ENCODE results near the gene KIF1A. TPM values are rescaled to one million over a fixed set of nuclear protein-coding genes. Genes with fewer than 3 reads are reported as not detected.
A peak's percentile ranks its signal among the peaks of the same experiment; 100 is the strongest.

Gene KIF1A
- total and polyA plus RNA-seq, 2 of the 13 experiments (the other 11 are each of a cell fraction or from before 2014, with no cell fraction given): 0.01 TPM; not detected in 1

- TF ChIP-seq CREB3 (CRISPR knock-in tag; IDR thresholded peaks at IDR 0.05) (no peak), TBP (CRISPR knock-in tag; IDR thresholded peaks at IDR 0.05) (no peak), IKZF1 (IDR thresholded peaks at IDR 0.05) (no peak), POLR2AphosphoS2 (IDR thresholded peaks at IDR 0.05; ENCODE audit: low read depth, low read length) (no peak), PAWR (CRISPR knock-in tag; IDR thresholded peaks at IDR 0.05; ENCODE audit: borderline replicate concordance) (no peak), ZNF282 (IDR thresholded peaks at IDR 0.05; ENCODE audit: partially characterized antibody) (no peak), SOX5 (CRISPR knock-in tag; IDR thresholded peaks at IDR 0.05; ENCODE audit: borderline replicate concordance) (no peak), ZNF547 (CRISPR knock-in tag; IDR thresholded peaks at IDR 0.05) (no peak), IRF9 (CRISPR knock-in tag; IDR thresholded peaks at IDR 0.05; ENCODE audit: borderline replicate concordance) (no peak), RFX3 (CRISPR knock-in tag; IDR thresholded peaks at IDR 0.05) (no peak), ZMAT3 (CRISPR knock-in tag; conservative IDR thresholded peaks at IDR 0.05) (no peak), PBX2 (CRISPR knock-in tag; IDR thresholded peaks at IDR 0.05) (no peak), TEAD3 (CRISPR knock-in tag; optimal IDR thresholded peaks at IDR 0.05; ENCODE audit: borderline replicate concordance) (peak; percentile 69), ZNF296 (CRISPR knock-in tag; conservative IDR thresholded peaks at IDR 0.05) (no peak), ATRX (CRISPR knock-in tag; IDR thresholded peaks at IDR 0.05; ENCODE audit: borderline replicate concordance) (no peak), FOXP4 (CRISPR knock-in tag; IDR thresholded peaks at IDR 0.05) (no peak), ZBTB34 (CRISPR knock-in tag; IDR thresholded peaks at IDR 0.05) (no peak), HNRNPH1 (optimal IDR thresholded peaks at IDR 0.05; ENCODE audit: low read depth, low read length) (no peak), AHR (CRISPR knock-in tag; IDR thresholded peaks at IDR 0.05) (peak; percentile 38; the same call in 1 of the 2 replicates), SAFB2 (CRISPR knock-in tag; IDR thresholded peaks at IDR 0.05; ENCODE audit: borderline replicate concordance, low read depth) (no peak), RFX1 (IDR thresholded peaks at IDR 0.05) (no peak), ZFP82 (CRISPR knock-in tag; IDR thresholded peaks at IDR 0.05; ENCODE audit: borderline replicate concordance) (no peak), BCL6 (CRISPR knock-in tag; IDR thresholded peaks at IDR 0.05) (peak; percentile 44; the same call in 1 of the 2 replicates), SP1 (IDR thresholded peaks at IDR 0.05) (no peak), SP1 (CRISPR knock-in tag; IDR thresholded peaks at IDR 0.05) (peak; percentile 26; the same call in 1 of the 2 replicates), ARHGAP35 (CRISPR knock-in tag; IDR thresholded peaks at IDR 0.05; ENCODE audit: borderline replicate concordance) (peak; percentile 71; the same call in 1 of the 2 replicates)
Observed at GRCh38 chr2:240851078-240851991, 31.3 kb upstream of the KIF1A start (continued).
